ENCODE measurements around the gene CEP162. TPM values are rescaled to one million over a fixed set of nuclear protein-coding genes. Genes with fewer than 3 reads are reported as not detected.

Gene CEP162
- total and polyA plus RNA-seq, 2 experiments from 2014 or later, result 9.2 to 15.4 TPM

GRCh38 chr6:84272298-84272697, 44.9 kb upstream of the CEP162 start:
- H3K4me3 ChIP-seq, result no peak overlapping the region
- H3K4me3 Mint-ChIP-seq, result no peak overlapping the region
- H2AFZ ChIP-seq, result no peak overlapping the region
- no peaks in the 10 kb centered on the region for H3K79me2 ChIP-seq (replicated peaks; ENCODE audit: insufficient read depth)
- ATAC-seq (no peak), DNase-seq (ENCODE audit: low spot score) (no peak)
- no peak for TF ChIP-seq EZH2 (IDR thresholded peaks at IDR 0.05; ENCODE audit: low read depth, unreplicated experiment)
- TF ChIP-seq STAT1 (IDR thresholded peaks at IDR 0.05; ENCODE audit: unreplicated experiment), result no peak
- TF ChIP-seq CTCF (conservative IDR thresholded peaks at IDR 0.05; ENCODE audit: low read depth in 2 of 2), result no peak
- no peak for TF ChIP-seq REST (IDR thresholded peaks at IDR 0.05; ENCODE audit: unreplicated experiment)
- no peak for TF ChIP-seq ZNF331 (CRISPR knock-in tag; IDR thresholded peaks at IDR 0.05; ENCODE audit: low read depth)
- TF ChIP-seq ETS1 (IDR thresholded peaks at IDR 0.05), result no peak
- no peak for TF ChIP-seq ZNF114 (CRISPR knock-in tag; IDR thresholded peaks at IDR 0.05)
- TF ChIP-seq EZH2phosphoT487 (IDR thresholded peaks at IDR 0.05; ENCODE audit: unreplicated experiment), result no peak
- no peak for TF ChIP-seq JUNB (IDR thresholded peaks at IDR 0.05; ENCODE audit: unreplicated experiment)
- TF ChIP-seq NANOG (IDR thresholded peaks at IDR 0.05; ENCODE audit: borderline replicate concordance), result no peak
- TF ChIP-seq CREB1 (CRISPR knock-in tag; IDR thresholded peaks at IDR 0.05; ENCODE audit: low read depth), result no peak
- no peak for TF ChIP-seq POLR2AphosphoS5 (IDR thresholded peaks at IDR 0.05; ENCODE audit: low read depth)
- no peak for TF ChIP-seq ZNF462 (CRISPR knock-in tag; IDR thresholded peaks at IDR 0.05)
- H3K9me3 Mint-ChIP-seq, result no peaks in the 10 kb centered on the region
- H3K36me3 ChIP-seq (ENCODE audit: insufficient read depth), result no peaks in the 10 kb centered on the region
- H3F3A ChIP-seq (replicated peaks; ENCODE audit: low read depth), result no peaks in the 10 kb centered on the region
- H3K9me2 ChIP-seq (ENCODE audit: insufficient read depth), result no peaks in the 10 kb centered on the region
- H3K27me3 ChIP-seq (ENCODE audit: insufficient read depth), result no peaks in the 10 kb centered on the region
- H3K27ac ChIP-seq (ENCODE audit: low read depth), result no peak overlapping the region
- H3K4me1 ChIP-seq (ENCODE audit: insufficient read depth), result no peaks in the 10 kb centered on the region
- no peak overlapping the region for H3K27ac Mint-ChIP-seq
- no peaks in the 10 kb centered on the region for H4K20me1 ChIP-seq (replicated peaks; ENCODE audit: insufficient read depth)
- no peaks in the 10 kb centered on the region for H3K4me1 Mint-ChIP-seq
- H3K4me2 ChIP-seq, result no peak overlapping the region
- no peaks in the 10 kb centered on the region for H3K27me3 Mint-ChIP-seq (ENCODE audit: insufficient read depth, low read depth, poor library complexity)
- H3K36me3 Mint-ChIP-seq (ENCODE audit: low read depth), result no peaks in the 10 kb centered on the region
